NCI-H2107 treated with DMSO at 0.1 percent for 48 hours (cell line): ENCODE results near the gene CD3D.
"Not testable (repeated sequence)": the region's sequence is repeated elsewhere in the genome, so short reads cannot be mapped to it uniquely, and the experiment has no call there.

Source experiments
- DNase-seq: peaks from one replicate; lab custom pipeline; 2025; ENCODE audit not compliant: unreplicated experiment; lab: John Stamatoyannopoulos, UW

The CD3D gene

DNA sequence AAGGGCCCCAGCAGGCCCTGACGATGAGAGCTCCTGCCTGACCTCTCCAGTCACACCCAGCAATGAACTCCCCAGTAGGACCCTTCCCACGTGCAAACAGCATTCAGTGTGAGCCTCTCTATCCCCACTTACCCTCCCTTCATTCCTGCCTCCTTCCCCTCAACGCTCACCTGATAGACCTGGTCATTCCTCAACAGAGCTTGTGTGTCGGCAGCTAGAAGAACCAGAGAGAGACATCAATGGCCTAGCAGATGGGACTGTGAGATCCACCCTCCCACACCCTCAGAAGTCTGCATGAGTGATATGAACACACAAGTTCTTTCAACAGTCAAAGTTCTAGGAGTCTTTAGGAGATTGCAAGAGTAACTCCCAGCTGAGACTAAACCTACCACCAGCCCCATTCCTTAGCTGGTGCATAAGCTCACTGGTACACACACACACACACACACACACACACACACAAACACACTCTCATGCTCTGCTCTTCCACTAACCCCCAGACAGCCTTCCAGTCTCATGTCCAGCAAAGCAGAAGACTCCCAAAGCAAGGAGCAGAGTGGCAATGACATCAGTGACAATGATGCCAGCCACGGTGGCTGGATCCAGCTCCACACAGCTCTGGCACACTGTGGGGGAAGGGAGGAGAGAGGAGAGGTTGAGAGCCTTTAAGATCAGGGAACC, 3.1 kb downstream of the CD3D start:
- no peak for DNase-seq

DNA sequence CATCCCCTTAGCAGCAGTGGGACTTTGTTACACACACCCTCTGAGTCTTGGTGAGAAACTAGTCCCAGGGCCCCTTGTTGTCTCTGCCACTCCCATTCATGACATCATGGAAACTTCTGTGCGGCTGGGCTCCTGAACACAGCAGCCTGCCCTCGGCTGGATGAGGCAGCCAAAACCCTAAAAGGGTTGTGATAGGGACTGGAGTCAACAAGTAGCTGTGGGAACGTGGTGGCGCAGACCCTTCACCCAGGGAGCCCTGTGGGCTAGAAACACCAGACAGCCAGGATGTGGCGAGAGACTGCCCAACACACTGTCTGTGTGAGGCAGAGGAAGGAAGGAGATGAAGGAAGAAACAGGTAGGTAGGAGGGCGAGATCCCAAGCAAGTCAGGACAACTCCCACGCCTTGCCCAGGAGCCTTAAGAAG, 3.9 kb downstream of the CD3D start:
- DNase-seq: no peak

DNA sequence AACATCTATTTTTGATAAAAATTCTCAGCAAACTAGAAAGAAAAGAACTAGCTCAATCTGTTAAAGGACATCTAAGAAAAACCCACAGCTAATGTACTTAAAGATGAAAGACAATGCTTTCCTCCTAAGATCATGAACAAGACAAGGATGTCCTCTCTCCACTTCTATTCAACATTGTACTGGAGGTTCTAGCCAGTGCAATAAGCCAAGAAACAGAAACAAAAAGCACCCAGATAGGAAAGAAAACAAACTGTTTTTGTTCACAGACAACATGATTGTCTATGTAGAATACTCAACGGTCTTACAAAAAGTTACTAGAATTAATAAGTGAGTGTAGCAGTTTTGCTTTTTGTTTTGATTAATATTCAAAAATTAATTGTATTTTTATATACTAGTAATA, 7.8 kb downstream of the CD3D start:
- no peak for DNase-seq

DNA sequence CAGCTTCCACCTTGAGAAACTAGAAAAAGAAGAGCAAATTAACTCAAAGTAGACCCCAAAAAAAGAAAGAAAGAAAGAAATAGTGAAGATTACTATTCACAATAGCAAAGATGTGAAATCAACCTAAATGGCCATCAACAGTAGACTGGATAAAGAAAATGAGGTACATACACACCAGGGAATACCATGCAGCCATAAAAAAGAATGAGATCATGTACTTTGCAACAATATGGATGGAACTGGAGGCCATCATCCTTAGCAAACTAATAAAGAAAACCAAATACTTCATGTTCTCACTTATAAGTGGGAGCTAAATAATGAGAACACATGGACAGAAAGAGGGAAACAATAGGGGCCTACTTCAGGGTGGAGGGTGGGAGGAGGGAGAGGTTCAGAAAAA, 13.8 kb downstream of the CD3D start:
- DNase-seq: no peak

DNA sequence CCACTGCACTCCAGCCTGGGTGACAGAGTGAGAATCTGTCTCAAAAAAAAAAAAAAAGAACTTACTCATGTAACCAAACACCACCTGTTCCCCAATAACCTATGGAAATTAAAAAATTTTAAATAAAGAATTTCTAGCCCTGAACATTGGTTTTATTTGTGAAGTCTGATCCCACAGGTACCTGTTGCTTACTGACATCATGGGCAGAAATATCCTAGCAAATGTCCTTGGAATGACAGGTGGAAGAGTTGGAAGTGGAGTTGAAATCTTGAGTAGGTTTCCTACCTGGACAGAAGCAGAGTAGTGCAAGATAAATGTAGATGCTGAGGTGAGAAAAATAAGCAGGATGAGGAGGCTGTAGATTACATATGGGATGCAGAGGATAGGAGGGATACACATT, 17.2 kb downstream of the CD3D start:
- DNase-seq: no peak

DNA sequence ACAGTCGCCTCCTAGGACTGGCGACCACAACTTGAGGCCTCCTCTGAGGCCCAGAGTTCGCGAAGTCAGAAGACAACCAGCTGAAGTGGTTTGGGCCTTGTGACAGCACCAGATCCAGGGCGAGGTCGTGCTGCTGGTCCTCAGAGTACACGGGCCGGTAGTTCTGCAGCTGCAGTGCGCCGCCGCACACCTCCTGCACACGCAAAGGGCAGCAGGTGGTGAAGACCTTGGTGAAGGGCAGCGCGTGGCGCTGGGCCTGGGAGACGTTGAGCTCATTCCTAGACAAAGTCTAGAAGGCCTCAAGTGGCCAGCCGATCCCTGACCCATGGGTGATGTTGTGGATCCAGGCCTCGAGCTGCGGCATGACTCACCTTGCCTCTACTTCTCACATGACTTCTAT, 19.8 kb downstream of the CD3D start:
- no peak for DNase-seq

DNA sequence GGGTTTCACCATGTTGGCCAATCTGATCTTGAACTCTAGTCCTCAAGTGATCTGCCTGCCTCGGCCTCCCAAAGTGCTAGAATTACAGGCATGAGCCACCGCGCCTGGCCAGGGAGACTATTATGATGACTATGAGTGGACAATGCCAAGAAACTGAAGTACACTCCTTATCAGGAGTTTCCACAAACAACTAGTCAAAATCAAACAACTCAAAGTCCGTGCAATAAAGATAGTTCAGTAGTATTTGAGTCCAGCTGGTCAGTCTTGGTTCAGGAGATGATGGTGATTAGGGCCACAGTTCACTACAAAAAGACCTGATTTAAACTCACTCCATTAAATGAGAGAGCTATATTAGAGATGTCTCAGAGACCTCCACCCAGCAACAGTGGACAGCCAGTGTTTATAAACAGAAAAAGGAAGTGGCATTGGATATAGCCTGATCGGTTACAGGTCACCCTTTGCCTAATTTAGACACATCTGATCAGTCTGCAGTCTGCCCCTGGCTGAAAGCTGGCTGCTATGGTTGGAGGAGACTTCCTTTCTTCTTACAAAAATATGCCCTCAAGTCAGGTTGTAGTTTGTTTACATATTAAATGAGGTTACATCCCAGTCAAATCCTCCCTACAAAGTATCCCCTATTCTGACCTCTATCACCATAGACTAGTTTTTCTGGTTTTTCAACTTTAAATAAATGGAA, 21.0 kb downstream of the CD3D start:
- no peak for DNase-seq

DNA sequence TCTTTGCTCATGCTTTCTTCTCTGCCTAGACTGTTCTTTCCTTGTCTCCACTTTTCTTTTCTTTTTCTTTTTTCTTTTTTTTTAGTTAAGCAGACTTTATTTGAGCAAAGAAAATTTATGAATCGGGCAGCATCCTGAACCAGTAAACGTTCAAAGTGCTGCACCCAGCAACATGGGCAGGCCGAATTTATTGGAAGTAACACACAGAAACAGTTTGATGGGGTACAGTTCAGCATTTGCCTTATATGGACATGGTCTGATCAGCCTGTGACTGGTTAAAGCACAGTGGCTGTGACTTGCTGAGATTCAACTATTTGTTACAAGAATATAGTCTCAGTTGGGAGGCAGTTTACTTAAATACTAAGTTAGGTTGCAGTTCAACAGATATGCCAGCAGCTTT, 22.0 kb downstream of the CD3D start:
- DNase-seq: no peak

DNA sequence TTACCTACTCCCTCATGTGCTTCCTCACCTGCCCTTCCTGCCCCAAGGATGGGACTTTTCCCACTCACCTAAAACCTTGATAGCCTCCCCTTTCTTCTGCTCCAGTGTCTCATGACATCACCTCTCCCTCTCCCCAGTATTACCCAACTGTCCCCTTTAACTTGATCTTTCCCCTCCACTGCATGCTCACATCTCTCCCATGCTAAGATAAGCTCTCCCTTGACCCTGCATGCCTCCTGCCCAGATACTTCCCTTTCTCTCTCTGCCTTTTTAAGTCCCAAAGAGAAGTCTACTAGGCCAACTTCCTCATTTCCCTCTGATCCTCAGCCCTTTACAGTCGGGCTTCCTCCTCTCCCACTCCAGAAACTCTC, 23.2 kb downstream of the CD3D start:
- DNase-seq: no peak

DNA sequence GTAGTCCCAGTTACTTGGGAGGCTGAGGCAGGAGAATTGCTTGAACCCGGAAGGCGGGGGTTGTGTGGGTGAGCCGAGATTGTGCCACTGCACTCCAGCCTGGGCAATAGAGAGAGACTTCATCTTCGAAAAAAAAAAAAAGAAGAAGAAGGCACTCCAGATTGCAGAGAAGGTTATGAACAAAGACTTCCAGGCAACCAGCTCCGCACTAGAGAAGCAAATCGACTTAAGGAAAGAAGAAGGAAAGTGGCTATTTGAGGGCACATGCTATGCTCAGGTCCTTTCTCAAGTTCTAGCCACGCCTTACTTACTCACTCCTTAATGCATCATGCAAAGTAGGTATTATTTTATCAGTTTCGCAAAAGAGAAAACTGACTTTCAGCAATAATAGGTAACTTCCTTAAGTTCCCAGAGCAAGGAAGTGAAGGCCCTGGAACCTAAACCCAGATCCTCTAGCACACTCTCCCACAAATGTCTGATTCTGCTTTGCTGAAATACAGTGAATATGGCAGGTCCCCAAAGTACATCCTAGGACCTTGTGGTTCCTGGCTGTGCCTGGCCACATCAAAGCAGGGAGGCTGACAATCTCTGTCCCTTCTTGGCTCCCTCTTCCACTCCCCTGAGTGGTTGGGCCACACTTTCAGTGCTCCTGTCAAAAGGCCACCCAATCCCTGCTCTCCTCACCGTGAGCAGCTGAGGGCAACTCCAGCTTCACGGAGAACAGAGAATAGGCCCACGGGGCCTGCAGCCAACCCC, 23.7 kb downstream of the CD3D start:
- no peak for DNase-seq

DNA sequence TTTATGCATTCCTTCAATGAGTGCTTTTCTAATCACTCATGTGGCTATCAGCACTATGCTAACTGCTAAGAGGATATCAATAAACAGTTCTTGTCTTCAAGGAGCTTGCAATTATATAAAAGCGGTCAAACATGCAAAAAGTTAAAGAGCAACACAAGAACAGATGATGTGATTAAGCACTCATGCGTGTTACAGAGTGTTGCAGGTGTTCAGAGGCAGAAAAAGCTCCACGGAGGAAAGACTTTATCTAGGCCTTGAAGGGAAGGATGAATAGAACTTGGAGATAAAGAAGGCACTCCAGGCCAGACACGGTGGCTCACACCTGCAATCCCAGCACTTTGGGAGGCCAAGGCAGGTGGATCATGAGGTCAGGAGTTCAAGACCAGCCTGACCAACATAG, 24.4 kb downstream of the CD3D start:
- no peak for DNase-seq

DNA sequence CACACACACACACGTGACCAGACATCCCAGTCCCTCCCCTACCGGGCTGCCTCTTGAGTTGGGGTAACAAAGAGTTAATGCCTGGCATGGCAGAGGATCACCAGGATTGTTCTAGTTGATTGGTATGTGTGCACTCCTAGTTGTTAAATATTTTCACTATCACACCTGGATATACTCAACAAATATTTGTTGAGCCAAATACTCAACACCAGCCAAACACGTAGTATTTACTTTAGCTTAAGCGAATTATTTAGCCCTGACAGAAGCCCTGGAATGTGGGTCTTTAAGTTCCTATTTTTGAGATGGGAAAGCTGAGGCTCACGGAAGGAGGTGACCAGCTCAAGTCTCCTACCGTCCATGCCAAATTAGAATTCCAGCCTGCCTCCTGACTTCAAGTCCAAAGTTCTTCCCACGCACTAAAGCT, 27.5 kb downstream of the CD3D start:
- no peak for DNase-seq

DNA sequence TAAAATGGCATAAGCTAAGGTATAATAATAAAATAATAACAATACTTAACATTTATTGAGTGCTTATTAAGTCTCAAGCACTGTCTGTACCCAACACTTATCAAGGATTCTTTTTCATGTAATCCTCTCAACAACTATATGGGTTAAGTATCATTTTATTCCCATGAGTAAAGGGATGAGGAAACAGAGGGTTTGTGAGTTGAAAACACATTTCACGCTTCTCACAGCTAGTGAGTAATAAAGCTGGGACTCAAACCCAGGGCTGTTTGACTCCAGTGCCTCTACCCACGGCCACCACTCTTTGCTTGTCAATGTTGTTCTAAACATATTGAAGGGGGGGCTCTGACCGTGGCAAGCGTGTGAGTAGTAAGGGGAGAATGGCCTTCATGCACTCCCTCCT, 29.3 kb downstream of the CD3D start:
- no peak for DNase-seq

DNA sequence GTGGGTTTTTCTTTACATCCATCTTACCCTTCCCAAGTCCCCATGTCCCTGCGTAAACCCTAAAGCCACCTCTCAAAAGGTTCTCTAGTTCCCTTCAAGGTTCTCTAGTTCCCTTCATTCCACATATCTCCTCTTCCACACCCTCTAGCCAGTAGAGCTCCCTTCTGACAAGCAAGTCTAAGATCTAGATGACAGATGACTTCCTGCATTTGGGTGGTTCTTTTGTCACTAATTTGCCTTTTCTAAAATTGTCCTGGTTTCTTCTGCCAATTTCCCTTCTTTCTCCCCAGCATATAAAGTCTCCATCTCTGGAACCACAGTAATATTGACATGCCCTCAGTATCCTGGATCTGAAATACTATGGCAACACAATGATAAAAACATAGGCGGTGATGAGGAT, 30.2 kb downstream of the CD3D start:
- no peak for DNase-seq

DNA sequence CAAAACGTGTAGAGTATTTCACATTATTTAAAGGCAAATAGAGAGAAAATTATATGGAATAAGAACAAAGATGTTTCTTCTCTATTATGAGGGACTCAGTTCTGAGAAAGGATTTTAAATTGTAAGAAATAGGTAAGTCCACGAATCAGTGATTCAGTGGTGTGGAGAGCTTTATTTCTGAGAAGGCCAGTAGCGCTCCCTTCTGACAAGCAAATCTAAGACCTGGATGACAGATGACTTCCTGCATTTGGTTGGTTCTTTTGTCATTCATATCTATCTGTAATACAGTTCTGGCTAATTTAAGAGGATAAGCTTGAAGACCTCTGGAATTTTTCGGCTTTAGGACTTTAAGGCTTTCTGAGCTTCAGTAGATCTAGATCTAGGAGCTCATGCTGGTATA, 31.0 kb downstream of the CD3D start:
- DNase-seq: no peak

DNA sequence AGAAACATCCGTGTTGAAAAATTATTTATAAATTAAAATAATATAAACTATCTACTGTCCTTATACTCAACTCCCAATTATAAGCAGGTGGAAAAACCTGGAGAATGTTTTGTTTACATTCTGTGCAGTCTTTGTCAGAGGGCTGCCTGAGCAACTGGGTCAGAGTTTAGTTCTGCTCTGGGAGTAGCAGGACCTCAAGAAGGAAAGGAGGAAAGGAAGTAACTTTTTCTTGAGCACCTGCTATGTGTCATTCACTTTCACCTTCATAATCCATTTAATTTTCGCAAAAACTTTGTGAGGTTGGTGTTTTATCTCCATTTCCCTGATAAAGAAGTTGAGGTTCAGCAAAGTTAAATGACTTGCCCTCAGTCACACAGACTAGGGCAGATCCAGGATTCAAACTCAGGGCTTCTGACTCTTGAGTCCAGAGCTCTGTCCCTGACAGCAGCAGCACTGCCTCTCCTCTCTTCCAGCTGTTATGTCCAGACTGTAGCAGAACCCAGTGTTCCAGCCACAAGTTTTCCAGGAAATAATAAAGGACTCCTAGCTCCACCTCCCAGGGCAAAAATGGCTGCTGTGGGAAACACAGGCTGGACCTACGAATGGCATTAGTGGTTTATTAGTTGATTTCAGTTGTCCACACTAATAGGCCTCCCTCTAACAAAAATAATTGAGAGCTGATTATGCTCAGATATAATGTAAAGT, 31.6 kb downstream of the CD3D start:
- DNase-seq: no peak

DNA sequence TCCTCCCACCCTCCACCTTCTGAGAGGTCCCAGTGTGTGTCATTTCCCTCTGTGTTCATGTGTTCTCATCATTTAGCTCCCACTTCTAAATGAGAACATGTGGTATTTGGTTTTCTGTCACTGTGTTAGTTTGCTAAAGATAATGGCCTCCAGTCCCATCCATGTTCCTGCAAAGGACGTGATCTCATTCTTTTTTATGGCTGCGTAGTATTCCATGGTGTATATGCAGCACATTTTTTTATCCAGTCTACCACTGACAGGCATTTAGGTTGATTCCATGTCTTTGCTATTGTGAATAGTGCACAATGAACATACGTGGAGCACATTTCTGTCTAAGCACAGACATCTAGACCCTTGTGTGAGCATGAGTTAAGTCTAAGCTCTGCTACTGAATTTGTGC, 32.2 kb downstream of the CD3D start:
- no peak for DNase-seq

DNA sequence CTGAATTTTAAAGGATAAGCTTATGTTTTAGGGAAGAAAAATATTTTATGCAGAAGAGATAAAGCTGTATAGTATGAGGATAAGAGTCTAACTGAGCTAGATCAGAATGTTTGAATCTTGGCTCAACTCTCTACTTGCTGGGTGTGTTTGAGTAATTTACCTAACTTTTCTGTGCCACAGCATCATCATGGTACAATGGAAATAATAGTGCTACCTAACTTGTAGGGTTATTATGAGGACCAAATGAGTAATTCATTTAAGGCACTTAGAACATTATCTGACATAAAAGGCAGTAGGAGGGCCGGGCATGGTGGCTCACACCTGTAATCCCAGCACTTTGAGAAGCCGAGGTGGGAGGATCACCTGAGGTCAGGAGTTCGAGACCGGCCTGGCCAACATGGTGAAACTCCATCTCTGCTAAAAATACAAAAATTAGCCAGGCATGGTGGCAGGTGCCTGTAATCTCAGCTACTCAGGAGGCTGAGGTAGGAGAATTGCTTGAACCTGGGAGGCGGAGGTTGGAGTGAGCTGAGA, 33.4 kb downstream of the CD3D start:
- DNase-seq: not testable (repeated sequence)

DNA sequence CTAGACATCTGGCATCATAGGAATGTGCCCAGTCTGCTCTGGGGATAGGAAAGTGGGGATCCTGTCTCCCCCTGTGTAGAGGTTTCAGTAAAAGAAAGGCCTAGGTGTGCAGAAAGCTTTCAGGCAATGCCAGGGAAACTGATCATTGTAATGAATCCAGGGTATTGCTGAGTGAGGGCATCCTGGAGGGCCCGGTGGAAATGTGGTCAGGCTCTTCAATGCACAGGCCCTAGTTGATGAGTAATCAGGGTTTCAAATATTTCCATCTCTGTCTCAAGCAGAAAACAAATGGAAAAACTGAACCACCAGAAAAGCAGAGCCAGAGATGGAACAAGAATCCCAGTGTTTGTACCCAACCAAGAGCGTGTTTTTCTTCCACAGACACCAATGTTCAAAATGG, 35.9 kb downstream of the CD3D start:
- no peak for DNase-seq

DNA sequence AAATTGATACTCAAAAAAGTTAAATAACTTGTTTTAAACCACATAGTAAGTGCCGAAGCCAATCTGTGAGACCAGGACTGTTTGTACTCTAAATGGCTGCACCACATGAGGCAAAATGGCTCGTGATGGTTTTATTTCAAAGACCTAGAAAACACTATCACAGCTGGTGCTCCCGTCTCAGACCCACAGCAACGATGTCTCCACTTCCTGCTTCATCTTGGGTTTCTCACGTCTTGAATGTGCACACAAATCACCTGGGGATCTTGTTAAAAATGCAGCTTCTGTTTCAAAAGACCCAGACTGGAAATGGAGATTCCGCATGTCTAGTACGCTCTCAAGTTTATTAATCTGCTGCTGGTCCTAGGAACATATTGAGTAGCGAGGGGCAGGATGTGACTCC, 36.8 kb downstream of the CD3D start:
- DNase-seq: no peak

DNA sequence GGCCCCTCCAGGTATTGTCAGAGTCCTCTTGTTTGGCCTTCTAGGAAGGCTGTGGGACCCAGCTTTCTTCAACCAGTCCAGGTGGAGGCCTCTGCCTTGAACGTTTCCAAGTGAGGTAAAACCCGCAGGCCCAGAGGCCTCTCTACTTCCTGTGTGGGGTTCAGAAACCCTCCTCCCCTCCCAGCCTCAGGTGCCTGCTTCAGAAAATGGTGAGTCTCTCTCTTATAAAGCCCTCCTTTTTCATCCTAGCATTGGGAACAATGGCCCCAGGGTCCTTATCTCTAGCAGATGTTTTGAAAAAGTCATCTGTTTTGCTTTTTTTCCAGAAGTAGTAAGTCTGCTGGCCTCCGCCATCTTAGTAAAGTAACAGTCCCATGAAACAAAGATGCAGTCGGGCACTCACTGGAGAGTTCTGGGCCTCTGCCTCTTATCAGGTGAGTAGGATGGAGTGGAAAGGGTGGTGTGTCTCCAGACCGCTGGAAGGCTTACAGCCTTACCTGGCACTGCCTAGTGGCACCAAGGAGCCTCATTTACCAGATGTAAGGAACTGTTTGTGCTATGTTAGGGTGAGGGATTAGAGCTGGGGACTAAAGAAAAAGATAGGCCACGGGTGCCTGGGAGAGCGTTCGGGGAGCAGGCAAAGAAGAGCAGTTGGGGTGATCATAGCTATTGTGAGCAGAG, 37.8 kb downstream of the CD3D start, which contains the start of gene CD3E:
TSS of gene CD3E (plus strand) at position 163 of the 681 bp plus-strand sequence. CDS start at position 386, 223 bp downstream.
- no peak for DNase-seq
